Neuron (in vitro differentiated cells): Measurements from ENCODE around the gene AAMDC.
"Not testable (repeated sequence)": the region's sequence is repeated elsewhere in the genome, so short reads cannot be mapped to it uniquely, and the experiment has no call there.

ENCODE experiments used
- H2AFZ ChIP-seq: one replicate; pipeline ENCODE4 v1.6.1; 2013; ENCODE audit warnings: low read depth, mild to moderate bottlenecking, inconsistent platforms, low read length, moderate library complexity
- H3K27me3 ChIP-seq: one replicate; pipeline ENCODE4 v1.6.1; 2013; ENCODE audit warnings: low read length; ENCODE audit not compliant: insufficient read depth
- H3K36me3 ChIP-seq: one replicate; pipeline ENCODE4 v1.6.1; 2013; ENCODE audit warnings: low read length; ENCODE audit not compliant: insufficient read depth
- H3K4me1 ChIP-seq: one replicate; pipeline ENCODE4 v1.6.1; 2013; ENCODE audit warnings: low read length; ENCODE audit not compliant: insufficient read depth
- H3K4me3 ChIP-seq: 2 replicates; pipeline ENCODE4 v1.5.1; 2013; ENCODE audit warnings: mild to moderate bottlenecking, low read length, moderate library complexity
- H3K9me3 ChIP-seq: one replicate; pipeline ENCODE4 v1.6.1; 2013; ENCODE audit warnings: low read length

AAMDC gene

DNA sequence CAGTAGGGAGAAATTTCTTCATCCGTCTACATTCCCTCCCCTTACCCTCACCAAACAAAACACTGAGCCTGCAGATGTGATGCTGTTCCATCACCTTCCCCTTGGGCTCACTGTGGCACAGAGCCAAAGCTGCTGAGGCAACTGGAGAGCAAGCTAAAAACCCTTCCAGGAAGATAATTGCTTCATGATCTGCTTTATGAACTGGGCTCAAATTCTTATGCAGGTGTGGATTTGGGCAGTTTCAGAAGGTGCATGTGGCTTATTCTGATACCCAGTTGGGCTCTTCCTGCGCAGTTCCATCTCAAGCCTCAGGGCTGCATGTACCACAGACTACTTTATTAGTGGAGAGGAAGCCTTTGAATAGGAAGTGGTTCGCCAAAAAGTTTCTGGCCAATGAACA, 58.3 kb downstream of the AAMDC start:
- H3K4me3 ChIP-seq, result no peak overlapping the region
- peaks cover 67% of the 10 kb centered on the region for H3K36me3 ChIP-seq
- H2AFZ ChIP-seq, result no peak overlapping the region
- H3K4me1 ChIP-seq, result no peaks in the 10 kb centered on the region
- H3K9me3 ChIP-seq, result no peaks in the 10 kb centered on the region
- no peaks in the 10 kb centered on the region for H3K27me3 ChIP-seq

DNA sequence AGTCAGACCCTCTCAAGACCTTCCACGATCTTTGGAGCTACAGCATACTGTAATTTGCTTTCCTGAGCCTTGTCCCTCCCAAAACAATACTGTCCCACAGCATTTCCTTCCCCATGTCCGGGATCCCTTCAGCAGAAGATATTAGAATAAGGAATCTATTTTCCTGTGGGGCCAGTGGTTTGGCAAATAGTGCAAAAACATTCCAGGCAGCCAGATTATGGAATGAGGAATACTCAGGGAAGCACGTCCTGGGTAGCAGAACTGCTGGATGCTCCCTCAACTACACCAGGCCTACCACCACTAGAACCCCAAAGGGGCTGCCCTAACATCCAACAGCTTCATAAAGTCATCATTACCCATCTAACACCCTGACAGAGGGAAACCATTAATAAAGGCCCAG, 61.5 kb downstream of the AAMDC start:
- Histone ChIP-seq H3K27me3 (no peaks in the 10 kb centered on the region), H3K4me1 (no peaks in the 10 kb centered on the region), H3K36me3 (peaks cover 68% of the 10 kb centered on the region), H2AFZ (no peak overlapping the region), H3K4me3 (no peak overlapping the region), H3K9me3 (no peaks in the 10 kb centered on the region)

GRCh38 chr11:77883775-77884174, 62.8 kb downstream of the AAMDC start:
- Histone ChIP-seq H3K4me1 (no peaks in the 10 kb centered on the region), H3K9me3 (no peaks in the 10 kb centered on the region), H2AFZ (no peak overlapping the region), H3K4me3 (no peak overlapping the region), H3K27me3 (no peaks in the 10 kb centered on the region), H3K36me3 (peaks cover 61% of the 10 kb centered on the region)

- H2AFZ ChIP-seq, result no peak overlapping the region
- H3K27me3 ChIP-seq, result no peaks in the 10 kb centered on the region
- peaks cover 56% of the 10 kb centered on the region for H3K36me3 ChIP-seq
- no peaks in the 10 kb centered on the region for H3K4me1 ChIP-seq
- no peak overlapping the region for H3K4me3 ChIP-seq
- H3K9me3 ChIP-seq, result no peaks in the 10 kb centered on the region
Observed at GRCh38 chr11:77884186-77884828, 63.4 kb downstream of the AAMDC start.

DNA sequence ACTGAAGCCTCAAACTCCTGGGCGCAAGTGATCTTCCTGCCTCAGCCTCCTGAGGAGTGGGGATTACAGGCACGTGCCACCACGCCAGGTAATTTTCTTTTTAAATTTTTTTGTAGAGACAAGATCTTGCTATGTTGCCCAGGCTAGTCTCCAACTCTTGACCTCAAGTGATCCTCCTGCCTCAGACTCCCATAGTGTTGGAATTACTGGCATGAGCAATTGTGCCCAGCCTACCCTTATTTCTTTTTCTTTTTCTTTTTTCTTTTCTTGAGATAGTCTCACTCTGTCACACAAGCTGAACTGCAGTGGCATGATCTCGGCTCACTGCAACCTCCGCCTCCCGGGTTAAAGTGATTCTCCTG, 63.9 kb downstream of the AAMDC start:
- peaks cover 55% of the 10 kb centered on the region for H3K36me3 ChIP-seq
- H3K4me3 ChIP-seq, result no peak overlapping the region
- no peaks in the 10 kb centered on the region for H3K27me3 ChIP-seq
- H3K9me3 ChIP-seq, result no peaks in the 10 kb centered on the region
- H3K4me1 ChIP-seq, result no peaks in the 10 kb centered on the region
- H2AFZ ChIP-seq, result no peak overlapping the region

- H3K36me3 ChIP-seq, result peaks cover 46% of the 10 kb centered on the region
- no peak overlapping the region for H2AFZ ChIP-seq
- no peaks in the 10 kb centered on the region for H3K27me3 ChIP-seq
- no peaks in the 10 kb centered on the region for H3K4me1 ChIP-seq
- no peak overlapping the region for H3K4me3 ChIP-seq
- no peaks in the 10 kb centered on the region for H3K9me3 ChIP-seq
Observed at GRCh38 chr11:77886401-77886800, 65.5 kb downstream of the AAMDC start.

GRCh38 chr11:77889045-77889444, 68.1 kb downstream of the AAMDC start:
- H2AFZ ChIP-seq, H3K4me1 ChIP-seq: not testable (repeated sequence)
- H3K36me3 ChIP-seq, result peaks cover 38% of the 10 kb centered on the region

GRCh38 chr11:77890100-77890614, 69.2 kb downstream of the AAMDC start:
- H3K36me3 ChIP-seq, result peaks cover 31% of the 10 kb centered on the region
- H3K27me3 ChIP-seq, H2AFZ ChIP-seq, H3K9me3 ChIP-seq, H3K4me1 ChIP-seq, H3K4me3 ChIP-seq: not testable (repeated sequence)

More at GRCh38 chr11:77889045-77889444, 68.1 kb downstream of the AAMDC start:
- H3K4me3 ChIP-seq, H3K9me3 ChIP-seq, H3K27me3 ChIP-seq: not testable (repeated sequence)

DNA sequence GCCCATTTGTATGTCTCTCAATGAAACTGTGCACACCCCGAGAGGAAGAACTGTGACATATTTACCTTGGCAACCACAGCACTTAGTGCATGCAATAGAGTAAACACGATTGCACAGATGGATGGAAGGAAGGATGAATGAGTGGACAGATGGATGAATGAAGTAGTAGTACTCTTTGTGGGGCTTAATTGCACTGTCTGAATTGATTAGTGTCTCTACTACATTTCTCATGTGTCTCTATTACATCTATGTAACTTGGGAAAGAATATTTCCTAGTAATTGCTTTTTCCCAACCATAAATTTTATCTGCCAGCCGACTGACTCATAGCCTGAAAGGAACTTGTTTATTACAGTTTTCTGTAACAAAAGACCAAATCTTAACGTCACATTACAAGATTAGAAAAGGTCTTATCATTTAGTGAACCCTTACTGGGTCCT, 69.7 kb downstream of the AAMDC start:
- H3K9me3 ChIP-seq, H3K4me3 ChIP-seq, H2AFZ ChIP-seq, H3K27me3 ChIP-seq, H3K4me1 ChIP-seq: not testable (repeated sequence)
- peaks cover 29% of the 10 kb centered on the region for H3K36me3 ChIP-seq

- not testable (repeated sequence) for H3K9me3 ChIP-seq, H2AFZ ChIP-seq, H3K27me3 ChIP-seq, H3K4me1 ChIP-seq, H3K4me3 ChIP-seq
- peaks cover 24% of the 10 kb centered on the region for H3K36me3 ChIP-seq
Observed at GRCh38 chr11:77891256-77891655, 70.3 kb downstream of the AAMDC start.

GRCh38 chr11:77891703-77892102, 70.8 kb downstream of the AAMDC start:
- H2AFZ ChIP-seq, H3K9me3 ChIP-seq, H3K27me3 ChIP-seq, H3K4me3 ChIP-seq, H3K4me1 ChIP-seq: not testable (repeated sequence)
- peaks cover 24% of the 10 kb centered on the region for H3K36me3 ChIP-seq

GRCh38 chr11:77894949-77895348, 74.0 kb downstream of the AAMDC start:
- H2AFZ ChIP-seq, H3K4me1 ChIP-seq, H3K4me3 ChIP-seq, H3K27me3 ChIP-seq, H3K9me3 ChIP-seq: not testable (repeated sequence)
- H3K36me3 ChIP-seq, result peaks cover 20% of the 10 kb centered on the region

- H2AFZ ChIP-seq, result no peak overlapping the region
- no peaks in the 10 kb centered on the region for H3K4me1 ChIP-seq
- H3K9me3 ChIP-seq, result no peaks in the 10 kb centered on the region
- H3K27me3 ChIP-seq, result no peaks in the 10 kb centered on the region
- H3K36me3 ChIP-seq, result peaks cover 9% of the 10 kb centered on the region
- H3K4me3 ChIP-seq, result no peak overlapping the region
Observed at GRCh38 chr11:77908835-77909234, 87.9 kb downstream of the AAMDC start.

DNA sequence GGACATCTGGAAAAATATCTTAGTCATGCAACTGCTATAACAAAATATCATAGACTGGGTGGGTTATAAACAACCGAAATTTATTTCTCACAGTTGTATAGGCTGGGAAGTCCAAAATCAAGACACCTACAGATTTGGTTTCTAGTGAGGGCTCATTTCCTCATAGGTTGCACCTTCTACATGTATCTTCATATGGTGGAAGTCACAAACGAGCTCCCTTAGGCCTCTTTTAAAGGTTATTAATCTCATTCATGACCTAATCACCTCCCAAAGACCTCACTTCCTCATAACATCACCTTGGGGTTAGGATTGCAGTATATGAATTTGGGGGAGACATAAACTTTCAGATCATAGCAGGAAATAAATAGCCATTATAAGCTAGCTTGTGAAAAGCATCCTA, 88.3 kb downstream of the AAMDC start:
- H3K36me3 ChIP-seq, result peaks cover 8% of the 10 kb centered on the region
- H2AFZ ChIP-seq, result no peak overlapping the region
- H3K27me3 ChIP-seq, result no peaks in the 10 kb centered on the region
- H3K4me3 ChIP-seq, result no peak overlapping the region
- no peaks in the 10 kb centered on the region for H3K9me3 ChIP-seq
- H3K4me1 ChIP-seq, result no peaks in the 10 kb centered on the region
